ENCODE measurements around the gene CEMP1. TPM values are rescaled to one million over a fixed set of nuclear protein-coding genes. Genes with fewer than 3 reads are reported as not detected.
"Not testable (repeated sequence)": the region's sequence is repeated elsewhere in the genome, so short reads cannot be mapped to it uniquely, and the experiment has no call there.

CEMP1 gene
- total and polyA plus RNA-seq, 2 experiments from 2014 or later, result 0.31 to 7.5 TPM

DNA sequence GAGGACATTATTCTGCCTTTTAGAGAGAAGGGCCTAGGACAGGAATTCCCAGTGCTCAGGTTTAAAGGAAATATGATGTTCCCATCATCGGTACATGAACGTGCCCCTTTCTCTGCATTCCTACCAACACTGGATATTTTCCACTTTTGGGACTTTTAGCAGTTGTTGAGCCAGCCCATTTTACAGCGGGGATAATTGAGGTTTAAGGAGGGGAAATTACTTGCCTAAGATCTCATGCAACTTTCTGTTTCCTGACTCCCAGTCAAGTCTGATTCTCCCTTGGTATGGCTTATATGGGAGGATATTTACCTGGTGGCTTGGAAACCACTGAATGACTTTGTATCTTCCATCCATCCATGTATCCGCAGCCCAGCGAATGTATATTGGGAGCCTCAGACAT, 3.1 kb upstream of the CEMP1 start:
- H3K4me3 ChIP-seq; H3K27me3 ChIP-seq (ENCODE audit: insufficient read depth); H3K36me3 ChIP-seq (ENCODE audit: insufficient read depth); H3K27ac Mint-ChIP-seq; H3K79me2 ChIP-seq (replicated peaks; ENCODE audit: insufficient read depth); H3K9me3 Mint-ChIP-seq; H2AFZ ChIP-seq; H3K36me3 Mint-ChIP-seq (ENCODE audit: low read depth); H3K9me2 ChIP-seq (ENCODE audit: insufficient read depth); H3K4me2 ChIP-seq; H3K27ac ChIP-seq (ENCODE audit: low read depth); ATAC-seq; DNase-seq (ENCODE audit: low spot score); H4K20me1 ChIP-seq (replicated peaks; ENCODE audit: insufficient read depth); H3K4me3 Mint-ChIP-seq; H3K4me1 ChIP-seq (ENCODE audit: insufficient read depth): not testable (repeated sequence)
- peaks cover 17% of the 10 kb centered on the region; the same call in 1 of the 2 replicates for H3F3A ChIP-seq (replicated peaks; ENCODE audit: low read depth)
- Mint-ChIP-seq H3K27me3 (ENCODE audit: insufficient read depth, low read depth, poor library complexity) (peaks cover 25% of the 10 kb centered on the region), H3K4me1 (peaks cover 12% of the 10 kb centered on the region)

DNA sequence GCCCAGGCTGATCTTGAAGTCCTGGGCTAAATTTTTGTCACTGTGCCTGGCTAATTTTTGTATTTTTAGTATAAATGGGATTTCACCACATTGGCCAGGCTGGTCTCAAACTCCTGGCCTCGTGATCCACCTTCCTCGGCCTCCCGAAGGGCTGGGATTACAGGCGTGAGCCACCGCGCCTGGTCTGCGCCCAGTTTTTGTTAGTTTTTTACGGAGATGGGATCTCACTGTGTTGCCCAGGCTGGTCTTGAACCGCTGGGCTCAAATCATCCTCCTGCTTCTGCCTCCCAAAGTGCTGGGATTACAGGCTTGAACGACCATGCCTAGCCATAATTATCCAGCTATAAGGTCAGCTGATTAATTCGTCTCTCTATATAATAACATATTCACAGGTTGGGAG, 2.7 kb upstream of the CEMP1 start:
- DNase-seq (ENCODE audit: low spot score) (no peak), ATAC-seq (no peak)
- Histone ChIP-seq H3K4me3 (no peak overlapping the region), H3K4me2 (no peak overlapping the region), H3K27ac (ENCODE audit: low read depth) (no peak overlapping the region), H3K27me3 (ENCODE audit: insufficient read depth) (peaks cover 5% of the 10 kb centered on the region; the same call in 1 of the 2 replicates), H2AFZ (no peak overlapping the region), H3F3A (replicated peaks; ENCODE audit: low read depth) (peaks cover 17% of the 10 kb centered on the region; the same call in 1 of the 2 replicates), H3K79me2 (replicated peaks; ENCODE audit: insufficient read depth) (peaks cover 4% of the 10 kb centered on the region), H3K4me1 (ENCODE audit: insufficient read depth) (peaks cover 5% of the 10 kb centered on the region), H3K36me3 (ENCODE audit: insufficient read depth) (no peaks in the 10 kb centered on the region), H4K20me1 (replicated peaks; ENCODE audit: insufficient read depth) (no peaks in the 10 kb centered on the region), H3K9me2 (ENCODE audit: insufficient read depth) (no peaks in the 10 kb centered on the region)
- Mint-ChIP-seq H3K27ac (no peak overlapping the region), H3K4me3 (peak overlapping the region; percentile 48), H3K4me1 (peaks cover 10% of the 10 kb centered on the region), H3K27me3 (ENCODE audit: insufficient read depth, low read depth, poor library complexity) (peaks cover 27% of the 10 kb centered on the region), H3K9me3 (peaks cover 3% of the 10 kb centered on the region; the same call in 1 of the 3 replicates), H3K36me3 (ENCODE audit: low read depth) (no peaks in the 10 kb centered on the region; the same call in 2 of the 3 replicates)
- TF ChIP-seq CTCF (conservative IDR thresholded peaks at IDR 0.05; ENCODE audit: low read depth in 2 of 2) (no peak), EZH2phosphoT487 (IDR thresholded peaks at IDR 0.05; ENCODE audit: unreplicated experiment) (no peak), ZNF331 (CRISPR knock-in tag; IDR thresholded peaks at IDR 0.05; ENCODE audit: low read depth) (no peak), POLR2AphosphoS5 (IDR thresholded peaks at IDR 0.05; ENCODE audit: low read depth) (no peak), ZNF462 (CRISPR knock-in tag; IDR thresholded peaks at IDR 0.05) (no peak), STAT1 (IDR thresholded peaks at IDR 0.05; ENCODE audit: unreplicated experiment) (no peak), NANOG (IDR thresholded peaks at IDR 0.05; ENCODE audit: borderline replicate concordance) (no peak), ZNF114 (CRISPR knock-in tag; IDR thresholded peaks at IDR 0.05) (no peak), CREB1 (CRISPR knock-in tag; IDR thresholded peaks at IDR 0.05; ENCODE audit: low read depth) (no peak)
- TF ChIP-seq, protein P1, sequence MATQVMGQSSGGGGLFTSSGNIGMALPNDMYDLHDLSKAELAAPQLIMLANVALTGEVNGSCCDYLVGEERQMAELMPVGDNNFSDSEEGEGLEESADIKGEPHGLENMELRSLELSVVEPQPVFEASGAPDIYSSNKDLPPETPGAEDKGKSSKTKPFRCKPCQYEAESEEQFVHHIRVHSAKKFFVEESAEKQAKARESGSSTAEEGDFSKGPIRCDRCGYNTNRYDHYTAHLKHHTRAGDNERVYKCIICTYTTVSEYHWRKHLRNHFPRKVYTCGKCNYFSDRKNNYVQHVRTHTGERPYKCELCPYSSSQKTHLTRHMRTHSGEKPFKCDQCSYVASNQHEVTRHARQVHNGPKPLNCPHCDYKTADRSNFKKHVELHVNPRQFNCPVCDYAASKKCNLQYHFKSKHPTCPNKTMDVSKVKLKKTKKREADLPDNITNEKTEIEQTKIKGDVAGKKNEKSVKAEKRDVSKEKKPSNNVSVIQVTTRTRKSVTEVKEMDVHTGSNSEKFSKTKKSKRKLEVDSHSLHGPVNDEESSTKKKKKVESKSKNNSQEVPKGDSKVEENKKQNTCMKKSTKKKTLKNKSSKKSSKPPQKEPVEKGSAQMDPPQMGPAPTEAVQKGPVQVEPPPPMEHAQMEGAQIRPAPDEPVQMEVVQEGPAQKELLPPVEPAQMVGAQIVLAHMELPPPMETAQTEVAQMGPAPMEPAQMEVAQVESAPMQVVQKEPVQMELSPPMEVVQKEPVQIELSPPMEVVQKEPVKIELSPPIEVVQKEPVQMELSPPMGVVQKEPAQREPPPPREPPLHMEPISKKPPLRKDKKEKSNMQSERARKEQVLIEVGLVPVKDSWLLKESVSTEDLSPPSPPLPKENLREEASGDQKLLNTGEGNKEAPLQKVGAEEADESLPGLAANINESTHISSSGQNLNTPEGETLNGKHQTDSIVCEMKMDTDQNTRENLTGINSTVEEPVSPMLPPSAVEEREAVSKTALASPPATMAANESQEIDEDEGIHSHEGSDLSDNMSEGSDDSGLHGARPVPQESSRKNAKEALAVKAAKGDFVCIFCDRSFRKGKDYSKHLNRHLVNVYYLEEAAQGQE (IDR thresholded peaks at IDR 0.05; ENCODE audit: unreplicated experiment), result no peak

Data from GM23338 (cell line).